ENCODE measurements around the gene WDR3.

WDR3 gene

DNA sequence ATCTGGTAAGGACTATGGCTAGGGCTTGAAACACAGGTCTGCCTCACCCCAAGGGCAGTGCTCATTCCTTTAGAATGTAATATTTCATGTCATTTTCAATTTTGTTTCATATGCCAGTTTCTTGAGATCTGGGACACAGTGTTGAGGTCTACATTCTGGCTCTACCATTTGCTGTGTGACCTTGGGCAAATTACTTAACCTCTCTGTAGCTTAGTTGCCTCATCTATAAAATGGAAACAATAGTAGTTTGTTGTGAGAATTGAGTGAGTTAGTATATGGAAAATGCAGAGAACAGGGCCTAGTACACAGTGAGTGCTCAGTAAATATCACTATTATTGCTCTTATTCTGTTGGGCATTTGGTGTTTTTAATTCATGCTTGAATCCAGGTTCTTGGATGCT is 84.4 kb downstream of the WDR3 start:
- in situ Hi-C loops (cut with HindIII; ENCODE audit: low pct_ligation_motif_present, low pct_unique_long_range_greater_than_20kb, low sequenced_read_pairs) = no loop called here
- DNase-seq = no peak
